Endometrial microvascular endothelial cells (primary cell): ENCODE measurements around the gene ELOA. TPM values are rescaled to one million over a fixed set of nuclear protein-coding genes. Genes with fewer than 3 reads are reported as not detected.

Experiments
- in situ Hi-C: cut with HindIII; loops from 2 replicates; pipeline ENCODE4 v1.10.0; 2017; ENCODE audit warnings: low sequenced_read_pairs, low pct_unique_long_range_greater_than_20kb; ENCODE audit errors: inconsistent ontology term
- total RNA-seq: library from RNA; depleted of rRNA; stranded (reverse); fragments of >200 nt; gene quantifications from one replicate; pipeline ENCODE4 v1.2.3, GENCODE V29; 2015; ENCODE audit errors: inconsistent ontology term

Gene ELOA, protein sequence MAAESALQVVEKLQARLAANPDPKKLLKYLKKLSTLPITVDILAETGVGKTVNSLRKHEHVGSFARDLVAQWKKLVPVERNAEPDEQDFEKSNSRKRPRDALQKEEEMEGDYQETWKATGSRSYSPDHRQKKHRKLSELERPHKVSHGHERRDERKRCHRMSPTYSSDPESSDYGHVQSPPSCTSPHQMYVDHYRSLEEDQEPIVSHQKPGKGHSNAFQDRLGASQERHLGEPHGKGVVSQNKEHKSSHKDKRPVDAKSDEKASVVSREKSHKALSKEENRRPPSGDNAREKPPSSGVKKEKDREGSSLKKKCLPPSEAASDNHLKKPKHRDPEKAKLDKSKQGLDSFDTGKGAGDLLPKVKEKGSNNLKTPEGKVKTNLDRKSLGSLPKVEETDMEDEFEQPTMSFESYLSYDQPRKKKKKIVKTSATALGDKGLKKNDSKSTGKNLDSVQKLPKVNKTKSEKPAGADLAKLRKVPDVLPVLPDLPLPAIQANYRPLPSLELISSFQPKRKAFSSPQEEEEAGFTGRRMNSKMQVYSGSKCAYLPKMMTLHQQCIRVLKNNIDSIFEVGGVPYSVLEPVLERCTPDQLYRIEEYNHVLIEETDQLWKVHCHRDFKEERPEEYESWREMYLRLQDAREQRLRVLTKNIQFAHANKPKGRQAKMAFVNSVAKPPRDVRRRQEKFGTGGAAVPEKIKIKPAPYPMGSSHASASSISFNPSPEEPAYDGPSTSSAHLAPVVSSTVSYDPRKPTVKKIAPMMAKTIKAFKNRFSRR
- 32.5 TPM for total RNA-seq

DNA sequence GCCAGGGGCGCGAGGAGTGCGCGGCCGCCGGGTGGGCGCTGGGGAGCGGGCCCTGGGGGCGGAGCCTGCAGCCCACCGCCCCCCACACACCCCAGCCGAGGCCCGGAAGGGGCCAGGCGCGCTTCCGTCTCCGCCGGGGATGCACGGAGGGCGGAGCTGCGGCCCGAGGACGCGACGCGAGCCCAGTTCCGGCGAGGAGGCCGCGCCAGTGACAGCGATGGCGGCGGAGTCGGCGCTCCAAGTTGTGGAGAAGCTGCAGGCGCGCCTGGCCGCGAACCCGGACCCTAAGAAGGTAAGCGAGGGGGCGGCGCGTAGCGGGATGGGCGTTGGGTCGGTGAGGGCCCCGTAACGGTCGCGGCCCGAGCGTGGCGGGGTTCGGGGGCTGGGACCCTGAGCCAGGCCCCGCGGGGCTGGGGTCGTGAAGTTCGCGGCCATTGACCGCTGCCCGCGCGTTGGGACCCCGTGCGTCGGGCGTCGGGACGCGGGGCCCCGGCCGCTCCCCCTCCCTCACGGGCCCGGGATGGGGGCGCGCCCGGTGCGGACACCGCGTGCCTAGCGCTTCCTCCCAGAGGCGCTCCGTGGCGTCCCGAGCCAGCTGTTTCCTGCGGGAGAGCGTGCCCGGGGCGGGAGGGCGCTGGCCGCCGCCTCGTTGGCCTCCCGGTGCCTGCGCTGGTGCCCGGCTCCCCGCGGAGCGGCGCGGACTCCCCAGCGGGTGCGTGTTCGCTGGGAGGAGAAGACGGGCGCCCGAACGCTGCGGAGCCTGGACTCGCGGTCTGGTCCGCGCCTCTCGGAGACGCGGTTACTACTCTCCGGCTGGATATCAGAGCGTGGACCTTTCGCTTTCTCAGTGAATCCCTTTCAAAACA lies at the start of gene ELOA:
Gene ELOA, plus strand, starts transcription at position 185 of the 866 bp plus-strand sequence. Its CDS starts 33 bp downstream, at position 218.
- in situ Hi-C loops = no loop called here

DNA sequence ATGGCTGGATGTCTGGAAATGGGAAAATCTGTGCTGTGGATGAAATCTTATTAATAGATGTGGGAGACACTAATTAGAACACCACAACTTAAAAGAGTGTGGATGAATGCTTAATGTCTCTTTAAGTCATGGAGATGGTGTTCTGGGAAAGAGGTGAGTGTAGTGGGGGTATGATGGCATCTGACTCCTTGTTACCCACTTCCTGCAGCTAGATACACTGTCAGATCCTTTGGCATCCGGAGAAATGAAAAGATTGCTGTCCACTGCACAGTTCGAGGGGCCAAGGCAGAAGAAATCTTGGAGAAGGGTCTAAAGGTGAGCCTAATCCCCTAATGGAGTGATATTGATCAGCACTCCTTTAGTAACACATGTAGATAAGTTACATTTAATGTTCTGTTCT lies 49.7 kb upstream of the ELOA start:
- in situ Hi-C loops = no loop called here

DNA sequence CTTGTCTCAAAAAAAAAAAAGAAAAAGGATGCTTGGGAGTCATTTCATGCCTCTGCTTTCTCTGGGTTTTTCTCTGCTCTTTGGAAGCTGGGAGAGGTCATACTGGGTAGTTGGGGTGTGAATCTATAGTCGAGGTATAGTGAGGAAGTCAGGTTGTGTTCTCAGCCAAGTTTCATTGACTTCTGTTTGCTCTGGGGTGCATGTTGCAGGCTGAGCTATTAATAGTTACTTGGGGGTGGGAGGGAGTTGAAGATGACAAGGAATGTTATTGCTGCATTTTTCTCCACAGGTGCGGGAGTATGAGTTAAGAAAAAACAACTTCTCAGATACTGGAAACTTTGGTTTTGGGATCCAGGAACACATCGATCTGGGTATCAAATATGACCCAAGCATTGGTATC lies 48.9 kb upstream of the ELOA start:
- in situ Hi-C loops = no loop called here

DNA sequence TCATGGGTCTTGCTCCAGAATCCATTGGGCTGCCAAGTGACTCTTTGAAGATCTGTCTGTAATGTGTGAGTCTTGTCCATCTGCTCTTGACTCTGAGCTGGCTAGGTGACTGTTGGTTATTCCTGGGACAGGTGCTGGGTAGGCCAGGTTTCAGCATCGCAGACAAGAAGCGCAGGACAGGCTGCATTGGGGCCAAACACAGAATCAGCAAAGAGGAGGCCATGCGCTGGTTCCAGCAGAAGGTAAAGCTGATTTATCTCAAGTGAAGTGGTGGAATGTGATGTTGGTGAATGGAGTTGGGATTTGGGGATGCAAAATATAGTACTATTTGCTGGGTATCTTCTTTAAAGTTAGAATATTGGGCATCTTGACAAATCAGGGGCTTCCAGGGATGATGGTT lies 47.6 kb upstream of the ELOA start:
- in situ Hi-C loops = no loop called here

DNA sequence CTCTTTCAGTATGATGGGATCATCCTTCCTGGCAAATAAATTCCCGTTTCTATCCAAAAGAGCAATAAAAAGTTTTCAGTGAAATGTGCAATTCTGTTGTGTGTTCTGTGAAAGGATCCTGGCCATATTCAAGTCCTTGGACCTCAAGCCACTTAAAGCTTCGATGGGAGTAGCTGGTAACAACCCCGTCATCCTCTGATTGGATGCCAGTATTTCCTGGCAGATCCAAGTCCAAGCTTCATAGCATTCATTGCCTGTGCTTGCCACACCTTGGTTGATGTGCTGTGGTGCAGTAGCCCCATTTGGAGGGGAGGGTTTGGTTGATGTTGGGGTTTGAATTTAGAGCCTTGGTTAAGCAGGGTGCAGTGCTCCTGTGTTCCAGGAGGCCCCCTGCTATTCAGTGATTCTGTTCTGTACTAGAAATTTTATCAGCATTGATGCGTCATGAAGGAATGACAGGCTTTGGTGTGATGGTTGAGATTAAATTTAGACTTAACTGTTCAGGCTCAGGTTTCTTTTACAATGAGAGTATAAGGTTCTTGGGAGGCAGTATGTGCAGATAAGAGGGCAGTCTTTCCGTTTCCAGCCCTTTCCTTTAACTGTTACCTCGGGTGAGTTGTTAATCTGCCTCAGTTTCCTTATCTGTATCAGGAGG lies 46.8 kb upstream of the ELOA start:
- in situ Hi-C loops = no loop called here

DNA sequence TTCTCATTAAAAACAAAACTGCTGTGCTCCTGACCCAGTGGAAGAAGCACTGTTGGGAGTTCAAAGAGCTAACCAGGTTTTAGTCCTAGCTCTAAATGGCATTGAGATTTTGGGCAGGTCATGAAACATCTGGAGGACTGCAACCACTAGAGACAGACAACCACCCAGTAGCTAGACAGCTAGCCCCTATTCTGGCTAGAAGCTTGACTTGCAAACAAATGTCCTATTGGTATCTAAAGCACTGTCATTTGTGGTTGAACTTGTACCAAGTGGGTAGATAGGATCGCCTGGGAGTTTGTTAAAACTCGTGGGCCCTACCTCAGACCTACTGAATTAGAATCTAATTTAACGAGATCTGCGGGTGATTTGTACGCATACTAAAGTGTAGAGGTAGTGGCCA lies 44.8 kb upstream of the ELOA start:
- in situ Hi-C loops = no loop called here

DNA sequence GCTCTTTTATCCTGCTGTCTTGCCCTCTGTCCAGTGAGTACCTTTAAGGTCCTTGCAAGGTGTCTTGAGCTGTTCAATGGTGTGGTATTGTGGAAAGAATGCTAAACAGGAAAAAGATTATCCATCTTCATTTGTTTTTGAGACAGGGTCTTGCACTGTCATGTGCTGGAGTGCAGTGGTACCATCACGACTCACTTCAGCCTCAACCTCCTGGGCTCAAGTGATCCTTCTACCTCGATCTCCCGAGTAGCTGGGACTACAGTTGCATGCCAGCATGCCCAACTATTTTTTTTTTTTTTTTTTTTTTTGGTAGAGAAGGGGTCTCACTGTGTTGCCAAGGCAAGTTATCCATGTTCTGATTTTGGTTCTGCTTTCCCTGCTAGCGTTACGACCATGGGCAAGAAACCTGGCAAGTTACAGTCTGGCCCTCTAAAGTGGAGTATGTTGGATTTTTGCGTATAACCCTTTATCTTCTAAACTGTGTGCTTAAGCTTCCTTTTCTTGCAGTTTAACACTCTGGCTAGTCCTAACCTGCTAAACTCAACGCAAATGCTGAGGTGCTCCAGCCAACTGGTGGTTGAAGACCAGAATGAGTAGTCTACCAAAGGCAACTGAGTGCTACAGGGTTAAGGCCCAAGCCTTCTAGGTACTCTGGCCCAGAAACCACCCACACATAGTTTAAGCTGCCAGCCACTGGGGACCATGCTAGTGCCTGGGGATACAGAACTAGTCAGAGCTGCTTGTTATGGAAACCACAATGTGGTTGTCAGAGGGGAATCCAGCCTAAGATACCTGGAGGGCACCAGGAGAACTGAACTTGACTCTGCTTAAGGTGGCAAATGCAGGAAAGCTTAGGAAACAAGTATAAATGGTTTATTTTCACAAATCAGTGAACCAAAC lies 43.7 kb upstream of the ELOA start:
- in situ Hi-C loops = no loop called here

DNA sequence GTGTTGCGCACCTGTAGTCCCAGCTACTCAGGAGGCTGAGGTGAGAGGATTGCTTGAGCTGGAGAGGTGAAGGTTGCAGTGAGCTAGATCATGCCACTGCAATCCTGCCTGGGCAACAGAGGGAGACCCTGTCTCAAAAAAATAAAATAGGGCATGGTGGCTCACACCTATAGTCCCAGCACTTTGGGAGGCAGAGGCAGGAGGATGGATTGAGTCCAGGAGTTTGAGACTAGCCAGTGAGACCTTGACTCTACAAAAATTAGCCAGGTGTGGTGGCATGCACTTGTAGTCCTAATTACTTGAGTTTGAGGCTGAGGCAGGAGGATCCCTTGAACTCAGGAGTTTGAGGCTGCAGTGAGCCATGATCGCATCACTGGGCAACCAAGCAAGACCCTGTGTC lies 42.0 kb upstream of the ELOA start:
- in situ Hi-C loops = no loop called here

DNA sequence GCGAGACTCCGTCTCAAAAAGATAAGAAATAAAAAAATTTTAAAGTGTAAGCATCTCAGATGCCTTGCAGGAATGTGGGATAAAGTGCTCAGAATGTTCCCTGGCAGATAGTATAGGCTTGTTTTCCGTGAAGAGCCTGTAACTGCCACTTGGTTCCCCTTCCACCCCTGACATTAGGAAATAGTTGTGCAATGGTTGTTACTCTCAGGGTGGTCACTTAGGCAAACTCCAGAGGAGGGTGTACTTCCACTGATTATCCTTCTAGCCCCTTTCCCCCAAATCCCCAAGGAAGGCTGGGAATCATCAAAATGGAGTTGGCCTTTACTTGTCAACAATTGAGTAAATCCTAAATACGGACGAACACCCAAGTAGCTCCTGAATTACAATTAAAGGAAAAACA lies 41.3 kb upstream of the ELOA start:
- in situ Hi-C loops = no loop called here

DNA sequence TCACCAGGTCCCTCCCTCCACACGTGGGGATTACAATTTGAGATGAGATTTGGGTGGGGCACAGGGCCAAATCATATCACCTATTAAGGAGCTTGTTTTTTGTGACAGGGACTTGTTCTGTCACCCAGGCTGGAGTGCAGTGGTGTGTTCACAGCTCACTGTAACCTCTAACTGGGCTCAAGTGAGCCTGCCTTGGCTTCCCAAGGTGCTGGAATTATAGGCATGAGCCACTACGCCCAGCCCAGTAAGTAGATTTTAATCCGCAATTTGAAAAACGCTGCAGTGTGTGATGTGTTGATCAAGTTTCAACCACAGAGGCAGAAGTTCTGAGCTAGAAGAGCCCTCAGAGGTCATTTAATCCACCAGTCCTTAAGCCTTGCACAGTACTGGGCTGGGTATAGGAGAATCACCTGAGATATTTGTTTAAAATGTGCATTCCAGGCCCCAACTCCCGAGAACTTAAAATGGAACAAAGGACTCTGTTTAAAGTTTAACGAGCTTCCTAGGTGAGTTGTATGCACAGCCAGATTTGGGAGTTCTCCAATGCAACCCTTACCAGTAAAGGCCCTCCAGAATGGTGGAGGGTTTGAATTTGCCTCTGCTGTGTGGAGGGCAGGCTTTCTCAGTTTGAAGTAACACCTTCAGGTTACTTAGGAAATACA lies 38.3 kb upstream of the ELOA start:
- in situ Hi-C loops = no loop called here

DNA sequence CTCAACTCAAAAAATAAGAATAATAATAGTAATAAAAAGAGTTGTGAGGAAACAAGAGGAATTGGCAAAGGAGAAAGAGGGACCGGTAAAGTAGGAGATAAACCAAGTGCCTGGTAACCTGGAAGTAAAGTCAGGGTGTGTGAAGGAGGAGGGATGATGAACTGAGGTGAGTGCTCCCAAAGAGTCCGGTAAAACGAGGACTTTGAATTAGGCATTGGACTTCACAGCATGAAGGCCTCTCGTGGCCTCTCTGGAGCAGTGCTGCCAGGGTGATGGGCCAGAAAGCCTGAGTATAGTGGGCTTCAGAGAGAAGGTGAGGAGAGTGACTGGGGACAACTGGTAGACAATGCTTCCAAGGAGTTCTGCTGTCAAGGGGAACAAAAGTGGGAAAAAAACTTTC lies 34.0 kb upstream of the ELOA start:
- in situ Hi-C loops = no loop called here

DNA sequence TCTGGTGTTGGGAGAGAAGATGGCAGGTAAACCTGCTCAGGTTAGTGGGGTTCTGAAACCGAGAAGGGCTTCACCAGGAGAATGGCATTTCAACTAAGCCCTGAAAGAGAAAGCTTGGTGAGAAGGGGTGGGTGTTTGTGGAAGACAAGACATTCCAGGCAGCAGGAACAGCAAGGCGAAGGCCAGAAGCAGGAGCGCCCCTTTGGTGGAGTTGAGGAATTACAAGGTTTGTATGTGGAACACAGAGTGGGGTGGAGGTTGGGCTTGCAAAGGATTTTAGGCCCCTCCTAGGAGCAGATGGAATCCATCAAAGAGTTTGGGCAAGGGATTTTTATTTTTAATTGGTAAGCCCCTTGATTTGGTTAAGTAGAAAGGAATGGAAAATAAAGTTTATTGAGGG lies 24.8 kb upstream of the ELOA start:
- in situ Hi-C loops = no loop called here

DNA sequence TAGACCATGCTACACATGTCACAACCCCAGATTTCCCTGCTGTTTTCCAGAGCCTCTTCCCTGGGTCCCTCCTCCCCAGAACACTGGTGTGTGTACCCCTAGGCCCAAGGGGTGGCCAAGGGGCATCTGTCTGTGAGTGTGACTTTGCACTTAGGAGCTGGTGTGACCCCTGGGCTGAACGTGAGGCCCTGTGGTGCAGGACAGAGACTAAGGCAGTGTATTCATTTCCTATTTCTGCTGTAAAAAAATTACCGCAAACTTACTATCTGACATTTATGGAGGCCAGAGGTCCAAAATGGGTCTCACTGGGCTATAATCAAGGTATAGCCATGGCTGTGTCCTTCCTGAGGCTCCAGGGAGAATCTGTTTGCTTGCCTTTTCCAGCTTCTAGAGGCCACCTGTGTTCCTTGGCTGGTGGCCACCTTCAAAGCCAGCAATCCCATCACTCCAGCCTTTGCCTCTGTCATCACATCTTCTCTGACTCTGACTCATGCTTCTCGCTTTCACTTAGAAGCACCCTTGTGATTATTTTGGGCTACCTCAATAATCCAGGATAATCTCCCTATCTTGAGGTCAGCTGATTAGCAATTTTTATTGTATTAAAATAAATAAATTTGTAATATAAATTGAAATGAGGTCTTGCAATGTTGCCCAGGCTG lies 24.0 kb upstream of the ELOA start:
- in situ Hi-C loops = no loop called here

DNA sequence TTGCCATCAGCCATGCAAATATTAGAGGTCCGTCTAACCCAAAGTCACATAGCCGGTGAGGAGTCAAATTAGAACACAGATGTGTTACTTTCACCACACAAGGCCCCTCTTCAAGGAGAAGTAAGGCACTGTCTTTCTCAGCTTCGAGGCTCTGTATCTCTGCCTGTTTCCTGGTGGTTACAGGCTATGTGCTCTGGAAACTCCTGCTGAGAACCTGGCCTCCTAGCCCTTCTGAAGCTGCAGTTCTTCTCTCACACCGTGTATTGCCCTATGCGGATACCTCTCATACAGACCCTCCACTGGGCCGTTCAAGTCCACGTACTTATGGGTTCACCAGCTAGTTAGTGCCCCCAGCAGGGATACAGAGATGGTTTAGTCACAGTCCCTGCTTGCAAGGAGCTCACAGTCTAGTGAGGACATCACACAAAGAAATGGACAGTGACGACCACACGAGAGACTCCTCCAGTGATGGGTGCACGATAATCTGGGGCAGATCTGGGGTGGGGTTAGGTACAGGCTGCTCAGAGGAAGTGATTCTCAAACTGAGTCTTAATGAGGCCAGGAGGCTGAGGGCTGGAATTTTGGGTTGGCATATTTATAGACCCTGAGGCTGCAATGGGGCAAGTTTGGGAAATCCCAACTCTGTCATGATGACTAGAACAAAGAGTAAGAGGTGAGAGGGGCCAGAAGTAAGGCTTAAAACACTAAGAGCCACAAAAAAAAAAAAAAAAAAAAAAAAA lies 22.8 kb upstream of the ELOA start:
- in situ Hi-C loops = no loop called here

DNA sequence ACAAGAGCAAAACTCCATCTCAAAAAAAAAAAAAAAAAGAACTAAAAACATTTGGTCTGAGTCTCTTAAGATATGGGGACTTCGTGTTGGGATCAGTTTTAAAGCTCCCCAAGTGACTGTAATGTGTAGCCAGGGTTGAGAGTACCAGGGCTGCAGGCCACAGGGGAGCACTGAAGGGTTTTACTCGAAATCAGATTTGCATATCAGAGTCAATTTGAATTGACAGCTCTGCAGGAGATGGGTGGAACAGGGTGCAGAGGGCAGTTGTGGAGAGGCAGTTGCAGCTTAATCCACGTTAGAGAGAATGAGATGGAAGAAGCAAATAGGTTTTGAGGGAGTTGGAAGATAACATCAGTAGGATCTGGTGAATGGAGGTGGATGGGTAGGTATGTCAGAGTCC lies 20.6 kb upstream of the ELOA start:
- in situ Hi-C loops = no loop called here

DNA sequence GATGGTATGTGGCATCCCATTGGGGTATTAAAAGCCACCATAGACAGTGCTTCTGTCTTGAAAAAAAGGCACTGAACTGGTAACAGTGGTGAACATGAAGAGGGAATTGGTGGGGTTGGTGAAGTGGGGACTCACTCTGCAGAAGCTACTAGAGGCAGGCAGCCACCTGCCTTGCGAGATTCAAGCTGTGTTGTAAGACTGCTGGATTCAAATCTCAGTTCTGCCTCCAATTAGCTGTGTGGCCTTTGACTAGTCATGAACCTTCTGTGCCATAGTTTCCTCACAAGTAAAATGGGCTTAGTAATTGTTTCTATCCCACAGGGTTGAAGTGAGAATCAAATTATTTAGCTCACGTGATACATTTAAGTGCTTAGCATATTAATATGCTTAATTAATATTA lies 16.6 kb upstream of the ELOA start:
- in situ Hi-C loops = no loop called here
